ENCODE measurements around the gene SPNS2.

DNA sequence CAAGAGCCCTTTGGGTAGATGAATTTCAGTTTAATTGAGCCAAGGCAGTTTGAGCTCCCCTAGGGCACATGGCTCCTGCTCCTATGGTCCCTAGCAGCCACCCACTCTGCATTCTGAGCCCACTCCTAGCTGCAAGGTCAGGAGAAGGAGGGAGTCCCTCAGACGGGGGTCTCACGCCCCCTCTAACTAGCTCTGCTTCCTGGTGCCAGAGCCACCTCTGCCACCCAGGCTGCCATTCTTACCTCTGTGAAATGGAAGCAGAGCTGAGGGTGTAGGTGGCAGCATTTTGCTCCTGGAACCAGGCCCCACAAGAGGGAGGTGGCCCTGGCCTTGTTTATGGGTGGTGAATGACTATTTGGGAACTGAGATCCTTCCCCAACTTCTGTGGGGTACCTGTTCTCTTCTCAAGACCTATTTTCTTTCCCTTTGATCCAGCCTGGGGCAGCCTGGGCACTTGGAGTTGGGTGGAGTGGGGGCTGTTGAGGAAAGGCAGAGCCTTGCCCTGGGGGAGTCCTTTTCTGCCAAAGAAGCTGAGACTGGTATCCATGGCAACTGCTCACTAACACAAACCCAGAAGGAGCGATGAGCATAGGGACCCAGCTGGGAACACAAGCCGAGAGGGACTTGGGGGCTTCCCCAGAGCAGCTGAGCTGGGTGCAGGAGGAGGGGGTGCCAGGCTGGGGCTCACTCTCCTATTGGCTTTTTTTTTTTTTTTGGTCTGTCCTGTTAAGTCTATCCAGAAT lies 4.8 kb downstream of the SPNS2 start:
- TF ChIP-seq, protein P1, sequence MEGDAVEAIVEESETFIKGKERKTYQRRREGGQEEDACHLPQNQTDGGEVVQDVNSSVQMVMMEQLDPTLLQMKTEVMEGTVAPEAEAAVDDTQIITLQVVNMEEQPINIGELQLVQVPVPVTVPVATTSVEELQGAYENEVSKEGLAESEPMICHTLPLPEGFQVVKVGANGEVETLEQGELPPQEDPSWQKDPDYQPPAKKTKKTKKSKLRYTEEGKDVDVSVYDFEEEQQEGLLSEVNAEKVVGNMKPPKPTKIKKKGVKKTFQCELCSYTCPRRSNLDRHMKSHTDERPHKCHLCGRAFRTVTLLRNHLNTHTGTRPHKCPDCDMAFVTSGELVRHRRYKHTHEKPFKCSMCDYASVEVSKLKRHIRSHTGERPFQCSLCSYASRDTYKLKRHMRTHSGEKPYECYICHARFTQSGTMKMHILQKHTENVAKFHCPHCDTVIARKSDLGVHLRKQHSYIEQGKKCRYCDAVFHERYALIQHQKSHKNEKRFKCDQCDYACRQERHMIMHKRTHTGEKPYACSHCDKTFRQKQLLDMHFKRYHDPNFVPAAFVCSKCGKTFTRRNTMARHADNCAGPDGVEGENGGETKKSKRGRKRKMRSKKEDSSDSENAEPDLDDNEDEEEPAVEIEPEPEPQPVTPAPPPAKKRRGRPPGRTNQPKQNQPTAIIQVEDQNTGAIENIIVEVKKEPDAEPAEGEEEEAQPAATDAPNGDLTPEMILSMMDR (conservative IDR thresholded peaks at IDR 0.05 in 1 of 2, IDR thresholded peaks at IDR 0.05 in 1 of 2; ENCODE audit: extremely low read depth in 1 of 2, insufficient read depth in 1 of 2, low read depth in 1 of 2, low read length in 2 of 2) = no peak
- no peak for TF ChIP-seq EZH2 (IDR thresholded peaks at IDR 0.05; ENCODE audit: borderline replicate concordance, low read length)

Measured in mammary epithelial cell (primary cell).